Ovary (tissue), 9 donors: Measurements from ENCODE around the gene SCGN. TPM values are rescaled to one million over a fixed set of nuclear protein-coding genes. Genes with fewer than 3 reads are reported as not detected.
A peak's percentile ranks its signal among the peaks of the same experiment; 100 is the strongest.

Source experiments
- DNase-seq, 5 donors: peaks; one replicate each; pipeline ENCODE4 v3.0.0-alpha.2; 2019 to 2020
- H3K27ac ChIP-seq, 2 donors: fragments of 200-600 bp; one replicate each; pipeline versions ENCODE4 v1.5.1 to v1.8.0; 2019 to 2022
- H3K27me3 ChIP-seq: fragments of 200-600 bp; one replicate; pipeline ENCODE4 v1.8.0; 2022
- H3K36me3 ChIP-seq: fragments of 200-600 bp; sonication (generic); one replicate; pipeline ENCODE4 v1.5.1; 2019
- H3K4me1 ChIP-seq: one replicate; pipeline ENCODE4 v1.8.1; 2013; ENCODE audit warnings: mild to moderate bottlenecking, moderate library complexity; ENCODE audit not compliant: insufficient read depth
- H3K4me3 ChIP-seq: fragments of 200-600 bp; sonication (generic); one replicate; pipeline ENCODE4 v1.5.1; 2017
- H3K9me3 ChIP-seq, 2 donors: fragments of 200-600 bp in 1 of 2; sonication (generic) in 1 of 2; one replicate each; pipeline versions ENCODE4 v1.5.1 to v1.8.1; 2013 to 2019; ENCODE audit warnings: mild to moderate bottlenecking in 1 of 2, moderate library complexity in 1 of 2
- EP300 ChIP-seq: sonication (generic); formaldehyde crosslinking; IDR thresholded peaks from one replicate; pipeline ENCODE4 v1.6.1; 2017; ENCODE audit warnings: antibody characterized with exemption
- POLR2A ChIP-seq: fragments of 450-650 bp; IDR thresholded peaks from one replicate; pipeline ENCODE4 v1.6.1; 2017; ENCODE audit warnings: antibody characterized with exemption, mild to moderate bottlenecking, moderate library complexity
- WGBS, 3 donors: extraction: QIAGEN DNeasy Blood & Tissue Kit in 1 of 3; methylation state at CpG; one replicate each; pipeline versions ENCODE4 v1.1.5 to v1.1.7; 2013 to 2017; 5-methylcytosine and 5-hydroxymethylcytosine counted together
- intact Hi-C, 4 donors: fragments of 100-400 bp; cut with DNase I; formaldehyde crosslinking; loops; one replicate each; pipeline versions ENCODE4 v1.11.0 to v1.15.1; 2022 to 2023
- polyA plus RNA-seq, 2 donors: library from polyadenylated mRNA; stranded (reverse); fragments of 200-250 nt in 1 of 2; fragments of 350-450 nt in 1 of 2; fragmentation: Illumina TruSeq in 1 of 2; extraction: RNeasy Lipid Tissue Mini Kit (QIAGEN cat#74804) in 1 of 2; gene quantifications; one replicate each; pipeline ENCODE4 v1.2.3, GENCODE V29; 2013 to 2014
- total RNA-seq, 7 donors: library from RNA; depleted of rRNA in 2 of 7; stranded (reverse); fragments of >200 nt in 2 of 7; fragmentation: NEBNext Ultra II Directional in 3 of 7; extraction: Animal tissue kit (Norgen Biotek cat#: 25700) in 3 of 7; gene quantifications; one replicate each; pipeline versions ENCODE4 v1.1.0 to v1.2.4, GENCODE V29; 2016 to 2023
- TF ChIP-seq, protein P1 (sequence below), 3 donors: fragments of 450-650 bp in 2 of 3; fragments of 200-600 bp in 1 of 3; IDR thresholded peaks; one replicate each; pipeline versions ENCODE4 v1.5.1 to v1.8.0; 2016 to 2022; ENCODE audit warnings: antibody characterized with exemption in 3 of 3, mild to moderate bottlenecking in 1 of 3
- donor health status: DM: no; HTN: no; CAD: no; lungs with moderate emphysema.
- donor health status: DM: no; HTN: no; CAD: no.
- donor health status: Bipolar disorder and iron deficiency.
- donor health status: DM: yes; HTN: yes; CAD: no.
- donor health status: DM: no; HTN: no; CAD: no.
- donor health status: DM: yes; HTN: yes; CAD: no.

The SCGN gene
- total and polyA plus RNA-seq, 9 donors: 0.08 to 1.8 (median 0.28) TPM; not detected in 5

DNA sequence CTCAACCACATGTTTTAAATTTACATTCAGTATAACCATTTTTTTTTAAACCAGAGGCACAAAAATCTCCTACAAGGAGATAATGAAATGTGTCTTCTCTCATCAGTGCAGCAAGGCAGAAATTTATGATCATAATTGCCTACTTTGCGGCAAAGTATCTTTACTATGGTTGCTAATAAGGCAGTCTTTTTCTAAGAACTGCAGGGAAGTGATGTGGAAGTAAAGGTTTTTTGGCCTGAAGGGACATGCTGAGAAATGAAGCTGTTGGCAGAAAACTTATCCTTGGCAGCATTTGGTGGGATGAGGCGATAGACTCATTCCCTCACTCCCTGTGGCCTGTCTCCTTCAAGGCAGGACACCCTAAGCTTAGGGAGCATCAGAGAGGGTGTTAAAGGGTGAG lies 48.7 kb downstream of the SCGN start:
- WGBS, 3 donors: 40 to 50% (median 41%) methylated on average over 2 of the region's 2 CpGs
- TF ChIP-seq POLR2A: no peak
- Histone ChIP-seq H3K4me3 (no peak overlapping the region), H3K27me3 (no peaks in the 10 kb centered on the region), H3K27ac (no peak overlapping the region), H3K4me1 (no peaks in the 10 kb centered on the region), H3K36me3 (no peaks in the 10 kb centered on the region), H3K9me3 (no peaks in the 10 kb centered on the region)
- intact Hi-C loops: no loop called here
- no peak for DNase-seq

- Histone ChIP-seq H3K27ac (no peak overlapping the region), H3K36me3 (no peaks in the 10 kb centered on the region), H3K4me1 (no peaks in the 10 kb centered on the region), H3K27me3 (no peaks in the 10 kb centered on the region), H3K4me3 (no peak overlapping the region), H3K9me3 (no peaks in the 10 kb centered on the region)
- WGBS, 3 donors: 87 to 91% (median 90%) methylated on average over 3 of the region's 3 CpGs
- no peak for DNase-seq
- intact Hi-C loops: no loop called here
- TF ChIP-seq, protein P1, sequence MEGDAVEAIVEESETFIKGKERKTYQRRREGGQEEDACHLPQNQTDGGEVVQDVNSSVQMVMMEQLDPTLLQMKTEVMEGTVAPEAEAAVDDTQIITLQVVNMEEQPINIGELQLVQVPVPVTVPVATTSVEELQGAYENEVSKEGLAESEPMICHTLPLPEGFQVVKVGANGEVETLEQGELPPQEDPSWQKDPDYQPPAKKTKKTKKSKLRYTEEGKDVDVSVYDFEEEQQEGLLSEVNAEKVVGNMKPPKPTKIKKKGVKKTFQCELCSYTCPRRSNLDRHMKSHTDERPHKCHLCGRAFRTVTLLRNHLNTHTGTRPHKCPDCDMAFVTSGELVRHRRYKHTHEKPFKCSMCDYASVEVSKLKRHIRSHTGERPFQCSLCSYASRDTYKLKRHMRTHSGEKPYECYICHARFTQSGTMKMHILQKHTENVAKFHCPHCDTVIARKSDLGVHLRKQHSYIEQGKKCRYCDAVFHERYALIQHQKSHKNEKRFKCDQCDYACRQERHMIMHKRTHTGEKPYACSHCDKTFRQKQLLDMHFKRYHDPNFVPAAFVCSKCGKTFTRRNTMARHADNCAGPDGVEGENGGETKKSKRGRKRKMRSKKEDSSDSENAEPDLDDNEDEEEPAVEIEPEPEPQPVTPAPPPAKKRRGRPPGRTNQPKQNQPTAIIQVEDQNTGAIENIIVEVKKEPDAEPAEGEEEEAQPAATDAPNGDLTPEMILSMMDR (IDR thresholded peaks at IDR 0.05): no peak
- no peak for TF ChIP-seq POLR2A
Observed at GRCh38 chr6:25701807-25702206, 49.8 kb downstream of the SCGN start.

GRCh38 chr6:25703005-25703404 lies 51.0 kb downstream of the SCGN start:
- WGBS, 3 donors: 91 to 93% (median 92%) methylated on average over 3 of the region's 3 CpGs
- intact Hi-C loops: no loop called here
- Histone ChIP-seq H3K27ac (no peak overlapping the region), H3K4me3 (no peak overlapping the region), H3K27me3 (no peaks in the 10 kb centered on the region), H3K9me3 (no peaks in the 10 kb centered on the region), H3K36me3 (no peaks in the 10 kb centered on the region), H3K4me1 (no peaks in the 10 kb centered on the region)
- TF ChIP-seq EP300: no peak
- no peak for TF ChIP-seq POLR2A
- DNase-seq: no peak

- intact Hi-C loops: no loop called here
- no peaks in the 10 kb centered on the region for H3K9me3 ChIP-seq
- WGBS, 3 donors: 29 to 34% (median 32%) methylated on average over 3 of the region's 3 CpGs
Observed at GRCh38 chr6:25704001-25704400, 52.0 kb downstream of the SCGN start.

DNA sequence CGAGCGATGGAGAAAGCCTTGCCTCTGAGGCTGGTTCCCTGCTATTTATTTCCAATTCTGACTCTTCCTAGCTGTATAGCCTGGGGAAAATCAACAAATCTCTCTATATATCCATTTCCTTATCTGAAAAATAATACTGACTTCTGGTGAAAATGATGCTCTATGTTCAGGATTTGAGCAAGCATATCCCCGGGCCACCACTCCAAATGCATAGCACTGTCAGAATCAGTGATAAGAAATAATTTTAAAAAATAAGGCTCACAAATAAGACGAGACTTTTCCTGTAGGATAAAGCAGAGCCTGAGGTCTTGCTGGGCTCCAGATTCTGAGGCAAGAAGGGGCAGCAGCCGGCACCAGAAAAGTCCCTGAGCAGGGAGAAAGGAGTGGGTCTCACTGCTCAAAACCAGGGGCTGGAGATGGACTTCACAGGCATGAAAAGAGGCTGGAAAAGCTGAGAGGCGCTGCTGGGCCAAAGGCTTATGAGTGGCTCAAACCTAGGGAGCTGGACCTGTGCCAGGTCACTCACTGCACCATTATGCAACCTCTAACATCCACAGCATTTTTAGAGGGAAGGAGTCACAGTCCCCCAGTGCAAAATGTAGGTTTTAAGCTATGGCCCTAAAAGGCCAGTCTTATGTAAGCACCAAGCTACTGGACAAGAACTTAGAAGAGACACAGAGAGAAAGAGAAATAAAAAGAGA lies 54.4 kb downstream of the SCGN start:
- 83 to 90% (median 87%) methylated on average over 6 of the region's 6 CpGs for WGBS, 3 donors

More at GRCh38 chr6:25704001-25704400, 52.0 kb downstream of the SCGN start:
- DNase-seq: no peak
- Histone ChIP-seq H3K4me1 (no peaks in the 10 kb centered on the region), H3K27me3 (no peaks in the 10 kb centered on the region), H3K27ac (no peak overlapping the region), H3K4me3 (no peak overlapping the region), H3K36me3 (no peaks in the 10 kb centered on the region)
- TF ChIP-seq POLR2A: no peak
- TF ChIP-seq EP300: no peak
- TF ChIP-seq, protein P1 (IDR thresholded peaks at IDR 0.05): no peak

More for the DNA sequence above, 54.4 kb downstream of the SCGN start:
- DNase-seq: peak in 2 of 5 donors; percentile 27 to 42
- H3K9me3 ChIP-seq: no peaks in the 10 kb centered on the region
- TF ChIP-seq, protein P1 (IDR thresholded peaks at IDR 0.05): no peak
- TF ChIP-seq POLR2A (no peak), EP300 (no peak)
- intact Hi-C loops: no loop called here
- no peak overlapping the region for H3K4me3 ChIP-seq
- no peaks in the 10 kb centered on the region for H3K4me1 ChIP-seq
- H3K27me3 ChIP-seq: no peaks in the 10 kb centered on the region
- no peaks in the 10 kb centered on the region for H3K36me3 ChIP-seq
- no peak overlapping the region for H3K27ac ChIP-seq
